ENCODE results near the gene C19orf38.

- peak; percentile 36 for TF ChIP-seq MXI1 (conservative IDR thresholded peaks at IDR 0.05; ENCODE audit: poor library complexity, severe bottlenecking)
- peak; percentile 91 for TF ChIP-seq CTCF (IDR thresholded peaks at IDR 0.05; ENCODE audit: poor library complexity, severe bottlenecking)
- peak; percentile 70 for TF ChIP-seq RAD21 (conservative IDR thresholded peaks at IDR 0.05)
- no peak for TF ChIP-seq REST (IDR thresholded peaks at IDR 0.05; ENCODE audit: borderline replicate concordance)
These were observed 22.9 kb downstream of the C19orf38 start, which contains the start of gene CARM1 for GRCh38 chr19:10870955-10871603.

Measured in neural cell (in vitro differentiated cells).